Measurements from ENCODE around the gene AKNAD1.

GRCh38 chr1:108817811-108818210 is 39.1 kb downstream of the AKNAD1 start:
- TF ChIP-seq CTCF (IDR thresholded peaks at IDR 0.05) (no peak), ZFX (IDR thresholded peaks at IDR 0.05; ENCODE audit: borderline replicate concordance) (no peak)
